SH-SY5Y (cell line): ENCODE measurements around the gene GFM1.

Source experiments
- GATA2 ChIP-seq: IDR thresholded peaks from 2 replicates; pipeline ENCODE4 v1.6.1; 2011; ENCODE audit warnings: mild to moderate bottlenecking, low read depth, low read length
- GATA3 ChIP-seq: IDR thresholded peaks from 2 replicates; pipeline ENCODE4 v1.6.1; 2011; ENCODE audit warnings: low read depth, mild to moderate bottlenecking, low read length, moderate library complexity

- TF ChIP-seq GATA2, result no peak
- no peak for TF ChIP-seq GATA3
These were observed 93.8 kb downstream of the GFM1 start for GRCh38 chr3:158737976-158738615.
